NCI-H2171 treated with DMSO at 0.1 percent for 48 hours (cell line): ENCODE measurements around the gene ATXN7L2.

Experiments used
- DNase-seq: peaks from one replicate; lab custom pipeline; 2025; lab: John Stamatoyannopoulos, UW

ATXN7L2 gene

DNA sequence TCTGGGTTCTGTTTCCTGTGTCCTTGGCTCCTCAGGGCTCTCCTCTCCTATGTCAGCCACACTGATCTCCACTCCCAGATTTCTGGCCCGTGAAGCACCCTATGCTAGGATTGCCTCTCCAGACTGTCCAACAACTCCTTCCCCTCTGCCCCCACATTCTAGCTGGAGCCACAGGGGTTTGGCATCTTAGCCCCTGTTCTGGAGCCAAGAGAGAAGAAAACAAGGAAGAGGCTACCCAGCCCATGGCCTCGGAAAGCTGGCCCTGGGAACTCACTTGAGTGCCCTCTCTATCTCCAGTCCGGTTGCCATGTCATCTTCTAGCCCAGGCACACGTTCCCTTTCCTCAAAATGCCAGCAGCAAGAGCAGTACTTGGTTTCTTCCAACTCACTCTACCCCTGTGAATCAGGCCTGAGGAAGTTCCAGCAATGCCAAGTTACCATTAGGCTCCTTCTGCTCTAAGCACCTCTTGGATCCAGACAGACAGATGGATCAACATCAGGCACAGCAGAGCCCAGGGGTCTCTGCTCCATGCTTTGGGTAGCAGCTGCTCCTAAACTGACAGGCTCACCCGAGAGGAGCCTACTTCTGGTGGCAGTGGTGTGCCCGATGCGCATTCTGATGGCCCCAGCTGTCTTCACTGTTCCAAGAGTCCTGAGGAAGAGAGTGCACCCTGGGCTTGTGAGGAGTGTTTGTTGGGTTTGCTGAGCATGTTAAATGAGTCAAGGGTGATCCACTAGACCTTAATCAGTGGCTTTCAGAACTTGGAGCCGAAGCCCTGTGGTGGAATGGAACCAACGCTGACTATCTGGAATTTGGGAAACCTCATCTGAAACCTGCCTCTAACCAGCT, 44.4 kb downstream of the ATXN7L2 start:
- DNase-seq = peak; percentile 75

DNA sequence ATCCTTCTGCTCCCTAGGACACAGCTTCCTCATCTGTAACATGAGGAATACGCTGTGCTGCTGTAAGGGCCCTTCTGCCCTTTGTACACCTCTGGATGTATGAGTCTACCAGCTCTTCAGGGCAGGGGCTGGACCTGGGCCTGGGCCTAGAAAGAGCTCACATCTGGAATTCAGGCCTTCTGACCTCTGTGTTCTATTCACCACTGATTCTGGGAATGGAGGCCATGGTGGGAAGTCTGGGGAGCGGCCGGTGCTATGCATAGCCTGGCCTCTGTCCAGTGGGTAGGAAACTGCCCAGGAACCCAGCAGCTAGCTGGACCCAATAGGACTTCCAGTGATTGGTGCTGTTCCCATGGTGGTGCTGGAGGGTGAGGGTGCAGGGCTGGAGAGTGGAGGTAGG, 45.0 kb downstream of the ATXN7L2 start:
- DNase-seq = no peak

DNA sequence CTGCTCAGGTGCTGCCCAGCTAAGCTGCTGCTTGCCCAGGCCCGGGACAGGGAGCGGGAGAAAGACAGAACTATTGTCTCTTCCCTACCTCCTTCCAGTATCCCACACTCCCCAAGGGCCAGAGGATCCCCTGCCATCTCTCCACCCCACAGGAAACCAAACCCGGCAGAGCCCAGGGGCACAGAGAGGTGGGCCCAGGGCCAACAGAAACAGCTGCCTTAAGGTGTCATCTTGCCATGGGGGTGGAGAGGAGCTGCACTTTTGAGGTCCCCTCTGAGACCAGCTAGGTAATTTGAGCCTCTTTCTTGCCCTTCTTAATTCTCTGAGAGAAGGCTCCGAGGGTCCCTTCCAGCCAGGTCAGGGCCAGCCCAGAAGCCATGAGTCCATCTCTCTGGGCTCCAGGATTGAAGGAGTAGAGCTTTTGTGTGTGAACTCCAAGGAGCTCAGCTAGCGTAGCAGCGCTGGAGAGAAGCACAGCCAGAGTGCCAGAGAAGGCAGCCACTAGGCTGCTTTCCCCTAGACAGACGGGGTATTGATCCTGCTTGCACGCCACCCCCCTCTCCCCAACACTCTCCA, 46.3 kb downstream of the ATXN7L2 start:
- DNase-seq = peak; percentile 98

DNA sequence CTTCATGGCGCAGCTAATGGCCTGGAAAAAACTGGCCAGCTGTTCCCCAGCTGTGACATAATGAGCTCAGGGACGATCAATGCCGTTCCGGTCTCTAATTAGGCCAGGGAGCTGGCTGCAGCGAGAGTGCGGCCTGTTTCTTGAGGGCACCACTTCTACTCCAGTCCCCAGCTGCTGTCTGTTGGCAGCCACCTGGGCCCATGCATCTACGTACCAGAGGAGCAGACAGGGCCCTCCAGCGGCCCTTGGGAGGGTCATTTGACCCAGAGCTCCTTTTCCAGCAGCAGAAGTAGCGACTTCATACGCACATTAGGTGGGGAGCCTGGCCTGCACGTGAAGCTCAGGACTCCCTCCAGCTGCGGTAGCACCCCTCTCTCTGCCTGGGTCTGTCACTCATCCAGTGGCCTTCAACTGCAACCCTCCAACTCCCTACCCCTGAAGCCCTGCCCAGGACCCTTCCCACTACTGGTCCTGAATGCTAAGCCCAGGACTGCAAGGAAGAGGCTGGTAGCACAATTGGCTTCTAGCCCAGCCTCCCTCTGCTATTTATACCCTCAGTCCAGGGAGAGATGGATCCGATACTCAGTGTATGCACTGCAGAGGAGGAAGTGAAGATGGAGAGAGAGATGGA, 46.9 kb downstream of the ATXN7L2 start:
- peak; percentile 98 for DNase-seq

DNA sequence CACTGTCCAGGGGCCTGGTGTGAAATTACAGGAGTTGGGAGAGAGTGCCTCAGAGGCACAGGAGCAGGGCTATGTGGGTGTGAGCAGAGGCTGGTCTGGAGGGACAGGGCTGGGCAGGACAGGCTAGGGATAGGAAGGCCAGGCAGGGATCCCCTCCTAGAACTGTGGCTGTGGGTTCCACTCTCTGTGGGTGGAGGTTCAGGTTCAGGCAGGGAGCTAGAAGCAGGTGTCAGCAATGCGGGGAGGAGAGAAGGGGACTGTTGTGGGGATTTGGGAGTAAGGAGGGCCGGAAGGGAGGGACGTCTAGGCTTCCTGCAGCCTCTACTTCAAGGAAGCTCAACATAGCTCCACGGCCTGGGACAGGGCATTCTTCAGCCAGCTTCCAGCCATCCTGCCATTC, 47.7 kb downstream of the ATXN7L2 start:
- DNase-seq = no peak

DNA sequence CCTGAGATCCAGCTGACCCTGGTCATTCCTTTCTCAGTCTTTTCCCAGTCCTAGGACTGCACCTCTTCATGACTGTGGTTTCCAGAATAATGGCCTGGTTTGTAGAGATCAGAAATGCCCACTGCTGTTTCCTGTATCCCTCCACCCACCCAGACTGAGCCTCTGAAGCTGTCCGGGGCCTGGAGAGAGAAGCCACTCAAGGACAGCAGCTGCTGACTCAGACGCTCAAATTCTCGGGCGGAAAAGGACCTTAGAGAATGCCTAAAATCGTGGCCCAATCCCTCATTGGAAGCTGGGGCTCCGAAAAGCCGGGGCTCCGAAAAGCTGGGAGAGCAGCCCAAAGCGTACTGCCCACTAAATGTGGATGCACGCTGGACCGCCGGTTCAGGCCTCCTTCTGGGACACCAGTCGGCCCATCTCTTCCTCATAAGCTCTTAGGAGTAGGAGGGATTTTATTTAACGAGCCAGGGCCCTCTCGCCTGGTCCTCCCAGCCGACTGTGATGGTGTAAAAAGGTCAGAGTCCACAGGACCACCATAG, 48.2 kb downstream of the ATXN7L2 start:
- no peak for DNase-seq

DNA sequence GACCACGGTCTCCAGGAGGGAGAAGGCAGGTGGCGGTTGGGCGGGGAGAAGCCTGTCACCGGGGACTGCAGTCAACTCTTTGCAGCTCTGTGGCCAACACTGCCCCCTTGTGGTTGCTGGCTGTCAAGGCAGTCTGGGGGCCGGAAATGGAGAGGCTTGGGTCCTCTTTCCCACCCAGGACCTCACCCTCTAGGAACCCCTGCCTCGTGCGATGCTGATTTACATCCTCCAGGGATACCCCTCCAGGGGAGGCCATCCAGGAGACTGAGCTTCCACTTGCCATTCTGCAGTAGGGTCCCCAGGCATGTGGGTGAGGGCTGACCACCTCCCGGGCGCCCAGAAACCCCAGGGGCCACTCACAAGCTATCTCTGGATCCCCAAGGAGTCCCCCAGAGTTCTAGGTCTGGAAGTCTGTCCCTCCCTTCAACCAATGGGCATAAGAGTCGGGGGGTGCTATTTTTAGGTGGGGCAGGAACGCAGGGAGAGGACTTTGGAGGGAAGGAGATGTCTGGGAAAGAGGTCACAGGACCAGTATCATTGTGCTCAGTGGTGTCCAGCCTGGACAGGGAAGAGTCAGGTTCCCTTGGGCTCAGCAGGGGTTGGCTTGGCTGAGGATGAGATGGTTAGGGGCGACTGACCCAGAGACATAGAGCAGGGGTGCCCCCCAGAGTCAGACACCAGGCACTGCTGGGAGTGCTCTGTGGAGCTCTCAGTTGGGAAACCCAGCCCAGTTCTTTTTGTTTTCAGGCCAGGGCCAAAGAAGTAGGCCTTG, 48.8 kb downstream of the ATXN7L2 start:
- DNase-seq = peak; percentile 78

DNA sequence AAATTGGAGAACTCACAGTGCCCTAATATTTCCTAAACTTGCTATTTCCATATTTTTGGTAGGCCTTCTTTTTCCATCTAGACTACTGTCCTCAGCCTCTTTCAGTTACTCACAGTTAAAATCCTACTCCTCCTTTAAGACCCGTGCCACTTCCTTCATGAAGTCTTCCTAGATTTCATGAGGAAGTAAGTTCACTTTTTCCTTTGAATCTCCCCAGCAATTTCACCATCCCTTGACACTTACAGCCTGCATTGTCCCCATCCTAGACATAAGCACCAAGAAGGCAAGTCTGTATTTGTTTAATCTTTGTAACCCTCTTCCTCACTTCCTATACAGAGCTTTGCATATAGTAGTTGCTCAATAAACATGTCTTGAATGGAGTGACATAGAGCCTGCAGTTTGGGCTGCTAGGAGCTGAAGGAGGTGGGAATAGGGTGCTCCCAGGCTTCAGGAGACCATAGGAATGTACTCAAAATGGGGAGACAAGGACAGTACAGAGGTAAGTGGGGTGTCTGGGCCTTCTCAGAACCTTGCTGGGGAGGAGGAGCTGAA, 50.7 kb downstream of the ATXN7L2 start:
- no peak for DNase-seq

DNA sequence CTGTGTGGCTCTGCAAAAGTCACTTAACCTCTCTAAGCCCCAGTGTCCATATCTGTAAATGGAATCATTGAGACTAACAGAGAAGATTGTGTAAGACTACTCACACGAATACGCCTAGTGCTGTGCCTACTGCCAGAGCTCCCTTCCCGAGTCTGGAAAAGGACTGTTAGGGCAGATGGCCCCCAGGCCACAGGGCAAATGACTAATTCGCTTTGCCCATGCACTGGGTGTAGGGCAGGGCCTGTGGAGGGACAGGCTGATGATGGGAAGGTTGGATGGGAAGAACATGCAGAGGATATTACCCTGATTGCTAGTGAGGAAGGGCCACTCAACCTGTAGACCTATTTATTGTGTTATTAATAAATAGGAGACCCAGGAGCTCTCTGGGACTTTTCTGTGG, 51.8 kb downstream of the ATXN7L2 start:
- DNase-seq = no peak

DNA sequence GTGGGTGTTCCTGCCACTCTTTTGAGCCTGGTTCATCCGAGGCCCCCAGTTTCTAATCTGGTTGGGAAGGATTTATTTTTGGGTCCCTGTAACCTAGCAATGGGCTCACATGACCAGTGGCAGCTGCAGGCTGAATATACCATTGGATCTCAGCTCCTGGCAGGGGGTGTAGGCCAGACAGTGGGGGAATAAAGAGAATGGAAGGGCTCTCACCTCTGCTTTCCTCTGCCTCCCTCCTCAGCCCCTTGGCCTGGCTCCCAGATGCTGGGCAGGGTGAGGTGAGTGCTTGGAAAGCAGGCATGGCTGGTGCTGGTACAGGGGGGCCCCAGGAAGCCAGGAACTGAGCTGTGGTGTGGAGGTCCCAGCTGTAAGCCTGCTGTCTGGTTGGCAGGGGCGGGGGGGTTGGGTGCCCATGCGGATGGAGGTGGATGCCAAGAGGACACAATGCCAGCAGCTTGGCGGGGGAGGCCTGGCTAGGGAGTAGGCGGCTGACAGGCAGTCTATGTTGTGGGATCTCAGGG, 52.3 kb downstream of the ATXN7L2 start:
- DNase-seq = peak; percentile 36

DNA sequence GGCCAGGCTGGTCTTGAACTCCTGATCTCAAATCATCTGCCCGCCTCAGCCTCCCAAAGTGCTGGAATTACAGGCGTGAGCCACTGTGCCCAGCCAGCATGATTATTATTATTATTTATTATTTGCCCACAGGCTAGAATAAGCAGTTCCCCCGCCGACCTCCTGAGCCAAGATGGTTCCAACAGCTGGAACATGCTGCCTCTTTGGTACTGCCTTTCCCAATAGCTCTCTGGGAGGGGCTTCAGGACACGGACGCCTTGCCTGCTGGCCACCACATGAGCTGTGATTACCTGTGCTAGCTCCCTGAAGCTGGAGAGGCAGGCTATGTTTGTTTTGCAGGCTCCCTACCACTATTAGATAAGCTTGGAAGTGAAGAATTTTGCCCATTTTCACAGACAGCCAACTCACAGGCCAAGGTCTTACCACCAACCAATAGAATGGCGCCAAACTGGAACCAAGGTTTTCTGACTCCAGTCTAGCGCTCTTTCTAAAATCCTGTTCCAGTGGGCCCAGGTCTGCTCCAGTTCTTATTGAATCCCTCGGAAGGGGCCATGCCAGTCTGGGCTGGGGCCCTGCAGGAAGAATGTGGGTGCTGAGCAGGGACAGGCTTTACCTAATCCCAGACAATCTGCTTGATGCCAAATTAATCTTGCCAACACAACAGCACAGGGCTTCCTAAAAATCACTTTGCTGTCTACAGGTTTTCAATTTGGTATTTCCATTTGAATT, 53.9 kb downstream of the ATXN7L2 start:
- no peak for DNase-seq

DNA sequence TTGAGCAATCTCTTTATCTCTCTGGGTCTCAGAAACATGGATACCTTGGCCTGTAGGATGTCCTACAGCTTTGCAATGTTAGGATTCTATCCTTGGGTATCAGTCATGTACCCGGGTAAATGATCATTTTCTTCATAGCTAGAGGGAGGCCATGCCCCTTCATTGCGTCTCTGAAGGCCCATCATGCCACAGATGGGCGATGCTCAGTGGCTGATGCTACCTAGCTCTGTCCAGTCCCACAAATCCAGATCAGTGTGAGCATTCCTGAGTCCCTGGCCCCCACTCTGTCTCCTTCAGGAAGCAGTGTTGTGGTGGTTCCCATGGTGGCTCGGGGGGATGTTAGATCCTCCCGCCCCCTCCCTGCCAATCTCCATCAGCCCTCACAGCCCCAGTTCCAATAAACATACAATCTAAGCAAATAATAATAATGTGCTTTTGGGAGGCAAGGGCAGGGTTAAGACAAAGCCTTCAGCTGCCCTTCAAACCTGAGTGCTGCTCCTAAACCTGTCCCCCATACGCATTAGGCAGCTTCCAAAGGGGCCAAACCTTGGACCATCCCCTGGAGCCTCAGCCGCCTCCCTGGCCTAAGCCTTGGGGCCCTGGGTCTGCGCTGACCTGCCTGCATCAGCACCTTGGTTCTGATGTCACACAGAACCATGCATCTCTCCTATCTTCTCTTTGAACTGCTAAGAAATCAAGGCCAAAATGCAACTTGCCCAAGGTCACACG, 55.3 kb downstream of the ATXN7L2 start:
- no peak for DNase-seq

DNA sequence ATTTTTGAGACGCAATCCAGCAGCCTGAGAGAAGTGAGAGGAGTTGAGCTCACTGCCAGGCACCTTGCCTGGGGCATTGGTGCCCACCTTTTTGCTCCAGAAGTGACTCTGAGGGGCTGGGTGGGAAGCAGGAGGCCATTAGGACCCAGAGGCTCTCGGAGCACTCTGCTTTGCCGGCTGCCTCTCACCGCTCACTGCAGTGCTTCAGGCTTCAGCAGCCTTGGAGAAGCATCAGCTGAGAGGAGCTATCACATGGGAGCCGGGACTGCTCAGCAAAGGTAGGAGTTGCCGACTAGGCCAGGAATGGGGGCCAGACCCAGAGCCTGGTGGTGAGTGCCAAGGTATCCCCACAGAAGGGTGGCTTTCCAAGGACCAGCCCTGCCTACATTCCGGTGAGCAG, 56.0 kb downstream of the ATXN7L2 start, which contains the start of gene GPR61:
Gene GPR61 (plus strand): TSS at position 197 of the 400 bp plus-strand sequence. CDS start 3,151 bp downstream, outside the sequence.
- no peak for DNase-seq

DNA sequence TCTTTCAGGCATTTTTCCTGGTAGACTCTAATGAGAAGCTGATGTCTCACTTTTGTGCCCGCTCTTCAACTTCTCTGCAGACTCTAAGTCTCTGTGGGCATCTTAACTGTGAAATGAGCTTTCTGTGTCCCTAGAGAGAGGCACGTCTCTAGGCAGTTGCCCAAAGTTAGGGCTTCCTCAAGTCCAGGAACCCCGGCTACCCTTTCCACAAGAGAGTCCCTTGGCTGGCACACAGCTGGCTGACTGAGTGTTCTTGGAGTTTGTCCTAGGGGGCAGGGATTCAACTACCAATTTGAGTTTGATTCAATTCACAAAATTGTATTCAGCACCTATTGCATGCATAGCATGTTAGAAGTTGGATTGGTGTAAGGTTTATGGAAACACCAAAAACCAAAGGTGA, 57.4 kb downstream of the ATXN7L2 start:
- no peak for DNase-seq
